ENCODE measurements around the gene DPPA3.
"Not testable (repeated sequence)": the region's sequence is repeated elsewhere in the genome, so short reads cannot be mapped to it uniquely, and the experiment has no call there.

Gene DPPA3

GRCh38 chr12:7731486-7731885 is 20.3 kb downstream of the DPPA3 start:
- no peak for DNase-seq

- no peak for DNase-seq
These were observed 21.8 kb downstream of the DPPA3 start for GRCh38 chr12:7732993-7733392.

GRCh38 chr12:7747246-7747645 is 36.0 kb downstream of the DPPA3 start, which contains the start of gene CLEC4C:
Gene CLEC4C, minus strand, starts transcription at chr12:7747375. Its CDS starts 27 bp downstream, at chr12:7747348.
- no peak for DNase-seq

- no peak for DNase-seq
These were observed 37.6 kb downstream of the DPPA3 start for GRCh38 chr12:7748852-7749251.

GRCh38 chr12:7749442-7749841 is 38.2 kb downstream of the DPPA3 start:
- DNase-seq, result no peak

GRCh38 chr12:7750350-7750749 is 39.1 kb downstream of the DPPA3 start:
- no peak for DNase-seq

GRCh38 chr12:7751394-7751793 is 40.2 kb downstream of the DPPA3 start:
- no peak for DNase-seq

- DNase-seq, result not testable (repeated sequence)
These were observed 41.0 kb downstream of the DPPA3 start for GRCh38 chr12:7751941-7752922.

- not testable (repeated sequence) for DNase-seq
These were observed 44.4 kb downstream of the DPPA3 start for GRCh38 chr12:7755668-7756067.

GRCh38 chr12:7756993-7757392 is 45.8 kb downstream of the DPPA3 start:
- no peak for DNase-seq

GRCh38 chr12:7758766-7759140 is 47.5 kb downstream of the DPPA3 start:
- DNase-seq, result no peak
